ENCODE data around the gene NEMF.
"Not testable (repeated sequence)": the region's sequence is repeated elsewhere in the genome, so short reads cannot be mapped to it uniquely, and the experiment has no call there.

Gene NEMF

DNA sequence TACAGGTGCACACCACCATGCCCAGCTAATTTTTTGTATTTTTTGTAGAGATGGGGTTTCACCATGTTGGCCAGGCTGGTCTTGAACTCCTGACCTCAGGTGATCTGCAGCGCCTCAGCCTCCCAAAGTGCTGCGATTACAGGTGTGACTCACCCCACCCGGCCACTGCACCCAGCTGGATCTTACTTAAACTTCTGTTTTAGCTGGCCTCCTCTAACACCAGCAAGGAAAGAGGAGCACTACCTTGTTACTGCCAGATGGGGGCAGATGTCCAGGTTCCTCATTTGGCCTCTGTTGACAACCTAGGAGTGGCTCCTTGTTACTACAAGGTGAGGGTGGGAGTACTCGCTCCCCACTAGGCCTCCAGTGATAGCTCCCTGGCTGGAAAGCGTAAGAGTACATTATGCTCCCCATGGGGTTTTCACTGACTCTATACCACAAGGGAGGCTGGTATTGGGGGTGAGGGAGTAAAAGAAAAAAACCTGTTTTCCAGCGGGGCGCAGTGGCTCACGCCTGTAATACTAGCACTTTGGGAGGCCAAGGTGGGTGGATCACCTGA, 27.1 kb upstream of the NEMF start:
- DNase-seq (ENCODE audit: low spot score) = peak; percentile 55

DNA sequence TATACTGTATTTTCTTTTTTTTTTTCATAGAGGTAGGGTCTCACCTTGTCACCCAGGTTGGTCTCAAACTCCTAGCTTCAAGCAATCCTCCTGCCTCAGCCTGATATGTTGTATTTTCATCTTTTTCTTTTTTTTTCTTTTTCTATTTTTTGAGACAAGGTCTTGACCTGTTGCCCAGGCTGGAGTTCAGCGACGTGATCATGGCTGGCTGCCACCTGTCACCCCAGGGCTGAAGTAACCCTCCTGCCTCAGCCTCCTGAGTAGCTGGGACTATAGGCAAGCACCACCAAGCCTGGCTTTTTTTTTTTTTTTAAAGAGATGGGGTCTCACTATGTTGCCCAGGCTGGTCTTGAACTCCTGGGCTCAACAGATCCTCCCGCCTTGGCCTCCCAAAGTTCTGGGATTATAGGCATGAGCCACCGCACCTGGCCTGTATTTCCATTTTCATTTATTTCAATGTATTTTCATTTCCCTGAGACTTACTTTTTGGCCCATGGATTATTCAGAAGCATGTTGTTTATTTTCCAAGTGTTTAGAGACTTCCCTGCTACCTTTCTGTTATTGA, 24.1 kb upstream of the NEMF start:
- no peak for DNase-seq (ENCODE audit: low spot score)

- DNase-seq (ENCODE audit: low spot score) = no peak
Observed at GRCh38 chr14:49875640-49876198, 23.1 kb upstream of the NEMF start.

- not testable (repeated sequence) for DNase-seq (ENCODE audit: low spot score)
Observed at GRCh38 chr14:49873548-49873947, 21.0 kb upstream of the NEMF start.

GRCh38 chr14:49870908-49871307, 18.3 kb upstream of the NEMF start:
- no peak for DNase-seq (ENCODE audit: low spot score)

DNA sequence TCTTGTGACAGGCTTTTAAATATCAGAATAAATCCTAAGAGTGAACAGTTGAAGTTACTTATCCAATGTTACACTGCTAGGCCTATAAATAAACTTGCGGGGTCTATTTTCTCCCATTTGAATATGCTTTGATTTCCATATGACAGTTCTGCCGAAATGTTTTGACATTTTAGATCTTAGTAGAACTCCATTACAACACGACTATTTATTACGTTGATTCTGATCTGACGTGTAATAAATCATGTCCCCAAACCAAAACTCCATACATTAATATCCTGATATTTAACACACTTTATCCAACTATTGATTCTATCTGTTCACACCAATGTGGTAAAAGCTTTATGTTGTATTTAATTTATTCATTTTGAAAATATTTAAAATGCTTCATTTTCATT, 16.1 kb upstream of the NEMF start:
- DNase-seq (ENCODE audit: low spot score) = no peak

GRCh38 chr14:49867831-49868719, 15.5 kb upstream of the NEMF start:
- peak; percentile 95 for DNase-seq (ENCODE audit: low spot score)

DNA sequence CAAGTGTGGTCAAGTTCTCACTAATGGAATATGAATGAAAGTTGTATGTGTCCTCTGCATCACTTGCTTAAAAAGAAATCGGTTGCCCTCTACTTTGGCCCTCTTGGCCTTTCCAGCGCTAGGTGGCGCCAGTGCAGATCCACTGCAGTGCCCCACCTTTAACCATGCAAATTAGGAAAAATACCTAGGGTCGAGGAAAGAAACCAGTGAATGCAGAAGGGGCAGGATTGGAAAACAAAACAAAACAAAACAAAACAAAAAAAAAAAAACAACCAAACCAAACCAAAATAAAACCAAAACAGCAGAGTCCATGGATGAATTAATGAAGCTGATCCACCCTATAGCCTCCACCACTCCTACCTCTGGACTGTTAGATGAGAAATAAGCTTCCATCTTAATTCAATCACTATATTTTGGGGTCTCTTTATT, 12.9 kb upstream of the NEMF start:
- no peak for DNase-seq (ENCODE audit: low spot score)

- no peak for DNase-seq (ENCODE audit: low spot score)
Observed at GRCh38 chr14:49863487-49864281, 11.1 kb upstream of the NEMF start.

- DNase-seq (ENCODE audit: low spot score) = peak; percentile 67
Observed at GRCh38 chr14:49862089-49862673, 9.6 kb upstream of the NEMF start.

DNA sequence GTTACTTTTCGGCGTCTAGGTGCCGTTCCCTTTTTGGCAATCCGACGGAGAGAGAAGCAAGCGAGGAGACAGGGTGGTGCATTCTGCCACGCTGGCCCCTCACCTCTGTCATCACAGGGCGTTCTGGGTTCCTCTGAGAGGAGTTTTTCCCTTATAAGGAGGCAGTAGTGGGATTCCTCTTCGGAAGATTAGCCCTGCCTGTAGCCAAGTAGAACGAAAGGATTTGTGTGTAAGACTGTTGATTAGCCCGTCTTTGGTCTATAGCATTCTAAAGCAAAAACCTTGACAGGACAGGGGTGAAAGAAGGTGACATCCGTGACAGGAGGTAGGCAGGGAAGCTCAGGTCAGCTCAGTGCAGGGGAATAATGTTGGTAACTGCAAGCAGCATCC, 9.1 kb upstream of the NEMF start:
- DNase-seq (ENCODE audit: low spot score) = peak; percentile 36

DNA sequence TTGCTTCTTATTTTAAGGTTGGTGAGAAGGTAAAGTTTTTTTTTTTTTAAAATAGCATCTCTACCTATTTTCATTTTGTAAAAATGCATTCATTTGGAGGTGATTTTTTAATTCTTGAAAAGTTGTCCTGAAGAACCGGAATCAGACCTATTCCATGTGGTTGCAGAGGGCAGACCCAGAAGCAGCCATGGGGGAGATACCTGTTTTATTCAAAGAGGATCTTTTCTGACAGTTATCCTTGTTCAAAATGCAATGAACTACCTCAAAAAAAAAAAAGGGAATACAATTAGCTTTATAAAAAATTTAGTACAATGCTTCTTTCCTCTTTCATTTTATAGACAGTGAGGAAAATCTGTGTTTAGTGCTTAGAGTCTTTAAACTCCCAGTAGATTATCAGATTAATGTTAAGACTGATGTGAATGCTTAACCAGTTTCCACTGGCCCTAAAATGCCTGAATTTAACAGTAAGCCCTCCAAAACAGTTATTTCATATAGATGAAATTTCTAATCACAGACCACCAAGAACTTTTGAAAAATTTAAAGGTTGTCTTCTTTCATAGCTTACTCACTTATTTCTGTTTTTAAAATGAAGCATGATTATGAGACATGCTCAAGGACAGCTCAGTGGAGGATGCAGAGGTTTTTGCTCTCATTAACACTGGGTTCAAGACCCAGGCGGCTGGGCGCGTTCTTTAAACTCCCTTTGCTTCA, 8.6 kb upstream of the NEMF start:
- no peak for DNase-seq (ENCODE audit: low spot score)

DNA sequence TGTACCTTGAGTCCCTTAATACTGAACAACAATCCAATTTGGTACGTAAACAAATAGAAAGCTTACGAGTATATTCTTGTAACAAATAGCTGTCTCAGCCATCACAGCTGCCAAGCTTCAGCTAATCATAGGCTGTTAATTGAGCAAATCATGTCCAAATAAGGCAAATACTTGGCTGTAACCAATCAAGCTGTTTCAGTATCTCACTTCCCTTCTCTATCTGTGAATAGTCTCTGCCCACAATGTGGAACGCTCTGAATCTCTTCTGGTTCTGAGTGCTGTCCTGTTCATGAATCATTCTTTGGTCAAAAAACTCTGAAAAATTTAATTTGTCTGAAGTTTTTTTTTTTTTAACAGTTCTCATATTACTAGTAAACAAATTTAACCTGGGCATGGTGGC, 5.8 kb upstream of the NEMF start:
- DNase-seq (ENCODE audit: low spot score) = no peak

DNA sequence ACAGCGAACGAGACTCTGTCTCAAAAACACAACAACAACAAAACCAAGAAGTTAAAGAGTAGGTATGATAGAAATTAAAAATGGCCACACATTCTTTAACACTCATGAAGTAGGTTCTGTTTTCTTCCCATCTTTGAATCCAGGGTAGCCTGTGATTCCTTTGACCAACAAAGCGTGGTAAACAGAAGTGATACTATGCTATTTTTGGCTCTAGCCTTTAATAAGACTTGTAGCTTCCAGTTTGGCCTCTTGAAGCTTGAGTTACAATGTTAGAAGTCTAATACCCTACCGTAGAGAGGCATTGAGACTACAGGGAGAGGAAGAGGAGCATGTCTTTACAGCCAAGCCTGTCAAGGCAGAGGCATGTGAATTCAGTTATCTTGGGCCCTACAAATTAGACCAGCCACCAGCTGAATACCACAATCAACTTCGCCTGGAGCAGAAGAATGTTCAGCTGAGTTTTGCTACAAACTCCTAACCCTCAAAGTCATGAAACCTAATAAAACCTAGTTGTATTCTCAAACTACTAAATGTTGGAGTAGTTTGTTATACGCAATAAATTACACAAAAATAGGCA, 4.9 kb upstream of the NEMF start:
- no peak for DNase-seq (ENCODE audit: low spot score)

DNA sequence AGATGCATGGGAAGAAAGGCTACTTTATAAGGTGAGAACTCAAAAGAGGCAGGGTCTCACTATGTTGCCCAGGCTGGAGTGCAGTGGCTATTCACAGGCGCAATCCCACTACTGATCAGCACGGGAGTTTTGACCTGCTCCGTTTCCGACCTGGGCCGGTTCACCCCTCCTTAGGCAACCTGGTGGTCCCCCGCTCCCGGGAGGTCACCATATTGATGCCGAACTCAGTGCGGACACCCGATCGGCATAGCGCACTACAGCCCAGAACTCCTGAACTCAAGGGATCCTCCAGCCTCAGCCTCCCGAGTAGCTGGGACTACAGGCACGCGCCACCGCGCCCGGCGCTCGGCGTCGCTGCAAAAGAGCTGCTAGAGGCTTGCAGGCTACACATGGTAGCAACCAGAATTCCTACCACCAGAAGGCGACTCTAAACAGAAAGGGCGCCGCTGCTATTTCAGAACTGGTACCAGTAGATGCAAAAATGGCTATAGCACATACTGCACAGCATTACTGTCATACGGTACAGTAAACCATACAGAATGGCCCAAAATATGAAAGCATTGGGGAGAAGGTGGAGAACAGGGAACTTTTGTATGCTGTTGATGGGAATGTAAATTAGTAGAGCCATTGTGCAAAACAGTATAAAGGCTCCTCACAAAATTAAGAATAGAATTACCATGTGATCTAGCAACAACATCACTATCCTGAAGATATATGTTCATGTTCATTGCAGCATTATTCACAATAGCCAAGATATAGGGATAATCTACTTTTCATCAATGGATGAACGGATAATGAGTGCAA, 1.2 kb upstream of the NEMF start:
- DNase-seq (ENCODE audit: low spot score) = peak; percentile 73

- DNase-seq (ENCODE audit: low spot score) = no peak
Observed at GRCh38 chr14:49853158-49853477, 530 bp upstream of the NEMF start.

DNA sequence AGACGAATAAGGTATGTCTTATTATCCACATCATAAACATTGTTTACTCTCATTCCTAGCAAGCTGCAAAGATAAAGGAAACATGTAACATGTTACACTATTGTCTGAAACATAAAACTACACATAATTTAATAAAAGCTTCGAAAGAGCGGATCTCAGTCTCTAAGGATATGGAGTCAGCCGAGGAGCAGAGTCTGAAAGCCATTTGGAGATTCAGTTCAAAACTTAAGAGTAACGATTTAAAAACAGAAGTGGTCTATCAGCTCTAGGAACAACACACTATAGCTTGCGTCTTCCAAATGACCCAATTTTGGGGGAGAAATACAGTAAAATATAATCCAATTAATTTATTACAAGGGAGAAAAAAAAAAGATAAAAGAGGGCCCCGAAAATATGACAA, 775 bp downstream of the NEMF start:
- DNase-seq (ENCODE audit: low spot score) = no peak

DNA sequence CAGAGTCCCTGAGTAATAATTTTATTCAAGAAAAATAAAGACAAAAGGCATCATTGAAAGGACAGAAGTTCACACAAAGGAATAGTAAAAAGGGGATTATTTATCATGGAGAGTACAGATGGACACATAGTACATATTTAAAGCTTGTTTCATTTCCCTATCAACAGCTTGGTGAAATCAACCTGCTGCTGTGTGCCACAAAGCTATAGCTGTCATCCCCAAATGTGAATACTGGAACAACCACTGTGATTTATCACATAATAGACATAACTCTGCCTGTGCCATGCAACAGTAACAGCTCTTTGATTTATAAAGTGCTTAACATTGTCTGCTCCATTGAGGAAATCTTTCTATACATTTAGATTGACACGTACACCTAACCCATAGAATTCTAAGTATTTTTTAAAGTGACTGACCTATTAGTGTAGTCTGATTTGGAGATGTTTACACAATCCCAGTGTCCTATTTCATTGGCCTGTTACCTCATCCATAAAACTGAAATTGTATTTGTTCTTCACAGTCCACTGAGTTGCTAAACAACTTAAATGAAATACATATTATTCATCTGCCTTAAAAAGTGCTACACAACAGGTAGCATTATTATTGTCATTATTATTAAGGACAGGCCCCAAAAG, 3.3 kb downstream of the NEMF start:
- DNase-seq (ENCODE audit: low spot score) = no peak

- DNase-seq (ENCODE audit: low spot score) = no peak
Observed at GRCh38 chr14:49828640-49829039, 23.9 kb downstream of the NEMF start.

DNA sequence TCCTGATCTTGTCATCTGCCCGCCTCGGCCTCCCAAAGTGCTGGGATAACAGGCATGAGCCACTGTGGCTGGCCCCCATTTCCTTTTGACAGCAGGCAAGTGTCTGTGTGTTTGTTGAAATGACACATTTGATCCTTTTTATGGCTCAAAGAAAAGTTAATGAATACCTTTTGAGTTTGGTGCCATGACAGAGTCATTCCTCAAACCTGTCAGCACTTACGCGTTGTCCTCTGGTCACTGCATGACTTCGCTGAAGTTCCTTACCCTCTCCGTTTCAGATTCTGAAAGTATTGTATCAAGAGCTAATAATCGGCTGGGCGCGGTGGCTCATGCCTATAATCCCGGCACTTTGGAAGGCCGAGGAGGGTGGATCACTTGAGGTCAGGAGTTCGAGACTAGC, 32.4 kb downstream of the NEMF start:
- DNase-seq (ENCODE audit: low spot score) = no peak
